Neural progenitor cell (in vitro differentiated cells): ENCODE measurements around the gene CD300A. TPM values are rescaled to one million over a fixed set of nuclear protein-coding genes. Genes with fewer than 3 reads are reported as not detected.

Source experiments
- DNase-seq: peaks from one replicate; pipeline ENCODE4 v3.0.0-alpha.2; 2016; ENCODE audit warnings: low spot score
- H2AFZ ChIP-seq: fragments of 200-600 bp; sonication (generic); replicated peaks from 2 replicates; pipeline ENCODE4 v1.6.1; 2016; ENCODE audit warnings: antibody characterized with exemption
- H3F3A ChIP-seq: fragments of 200-600 bp; sonication (generic); 2 replicates; pipeline ENCODE4 v1.6.1; 2016; ENCODE audit warnings: antibody characterized with exemption, low read depth
- H3K27ac ChIP-seq: fragments of 200-600 bp; sonication (generic); 2 replicates; pipeline ENCODE4 v1.5.1; 2016; ENCODE audit warnings: mild to moderate bottlenecking
- H3K27me3 ChIP-seq: fragments of 200-600 bp; sonication (generic); 2 replicates; pipeline ENCODE4 v1.6.1; 2016; ENCODE audit warnings: mild to moderate bottlenecking, moderate library complexity
- H3K36me3 ChIP-seq: fragments of 200-600 bp; sonication (generic); 2 replicates; pipeline ENCODE4 v1.5.1; 2016
- H3K4me1 ChIP-seq: fragments of 200-600 bp; sonication (generic); 2 replicates; pipeline ENCODE4 v1.6.1; 2016; ENCODE audit warnings: mixed run types
- H3K4me2 ChIP-seq: fragments of 200-600 bp; sonication (generic); 2 replicates; pipeline ENCODE4 v1.6.1; 2016
- H3K4me3 ChIP-seq: fragments of 200-600 bp; sonication (generic); 2 replicates; pipeline ENCODE4 v1.5.1; 2016
- H3K79me2 ChIP-seq: fragments of 200-600 bp; sonication (generic); 2 replicates; pipeline ENCODE4 v1.6.1; 2016; ENCODE audit warnings: low read depth
- H3K9ac ChIP-seq: fragments of 200-600 bp; sonication (generic); 2 replicates; pipeline ENCODE4 v1.6.1; 2016
- H3K9me3 ChIP-seq: fragments of 200-600 bp; sonication (generic); 2 replicates; pipeline ENCODE4 v1.5.1; 2016; ENCODE audit warnings: low read depth
- H4K20me1 ChIP-seq: fragments of 200-600 bp; sonication (generic); 2 replicates; pipeline ENCODE4 v1.6.1; 2016; ENCODE audit warnings: low read depth
- H3K27ac Mint-ChIP-seq: 3 replicates; pipeline ENCODE4 v1.8.0; 2021; ENCODE audit warnings: mixed read lengths
- H3K27me3 Mint-ChIP-seq: 2 replicates; pipeline ENCODE4 v1.8.0; 2022; ENCODE audit warnings: low read depth, mild to moderate bottlenecking, inconsistent platforms, moderate library complexity, mixed read lengths; ENCODE audit not compliant: insufficient read depth
- H3K36me3 Mint-ChIP-seq: 3 replicates; pipeline ENCODE4 v1.8.0; 2021; ENCODE audit warnings: mixed read lengths
- H3K4me1 Mint-ChIP-seq: 3 replicates; pipeline ENCODE4 v1.8.0; 2021; ENCODE audit warnings: mixed read lengths
- H3K4me3 Mint-ChIP-seq: 3 replicates; pipeline ENCODE4 v1.8.0; 2021; ENCODE audit warnings: mild to moderate bottlenecking, moderate library complexity, mixed read lengths
- H3K9me3 Mint-ChIP-seq: 3 replicates; pipeline ENCODE4 v1.8.0; 2020; ENCODE audit warnings: mixed read lengths
- CTCF ChIP-seq: fragments of 200-600 bp; sonication (generic); IDR thresholded peaks from 2 replicates; pipeline ENCODE4 v1.5.1; 2017; ENCODE audit warnings: antibody characterized with exemption, mild to moderate bottlenecking
- EZH2 ChIP-seq: fragments of 200-600 bp; sonication (generic); IDR thresholded peaks from 2 replicates; pipeline ENCODE4 v1.6.1; 2017; ENCODE audit warnings: antibody characterized with exemption, mild to moderate bottlenecking, moderate library complexity
- EZH2phosphoT487 ChIP-seq: fragments of 200-600 bp; sonication (generic); IDR thresholded peaks from 2 replicates; pipeline ENCODE4 v1.6.1; 2017; ENCODE audit warnings: antibody characterized with exemption
- total RNA-seq: library from RNA; depleted of rRNA; stranded (reverse); fragments of >200 nt; gene quantifications from 2 replicates; pipeline ENCODE4 v1.2.3, GENCODE V29; 2015; ENCODE audit warnings: low replicate concordance

The CD300A gene
- total RNA-seq, 1 donor from 2014 or later, result not detected

GRCh38 chr17:74478420-74479100, 12.1 kb downstream of the CD300A start:
- Histone ChIP-seq H3K27me3 (no peaks in the 10 kb centered on the region), H3K9me3 (no peaks in the 10 kb centered on the region), H3K9ac (no peak overlapping the region), H3K4me3 (no peak overlapping the region), H3F3A (no peaks in the 10 kb centered on the region), H3K27ac (no peak overlapping the region), H3K4me2 (no peak overlapping the region), H4K20me1 (no peaks in the 10 kb centered on the region), H3K36me3 (no peaks in the 10 kb centered on the region), H3K79me2 (no peaks in the 10 kb centered on the region), H2AFZ (no peak overlapping the region), H3K4me1 (no peaks in the 10 kb centered on the region)
- DNase-seq, result no peak
- Mint-ChIP-seq H3K4me1 (peaks cover 4% of the 10 kb centered on the region), H3K27ac (no peak overlapping the region), H3K36me3 (no peaks in the 10 kb centered on the region), H3K9me3 (peaks cover 9% of the 10 kb centered on the region), H3K27me3 (peaks cover 43% of the 10 kb centered on the region), H3K4me3 (no peak overlapping the region)
- TF ChIP-seq EZH2, result no peak
- no peak for TF ChIP-seq EZH2phosphoT487
- TF ChIP-seq CTCF, result no peak

- no peak overlapping the region for H3K27ac Mint-ChIP-seq
- H3K27me3 Mint-ChIP-seq, result peaks cover 36% of the 10 kb centered on the region
- Histone ChIP-seq H3K4me3 (no peak overlapping the region), H4K20me1 (no peaks in the 10 kb centered on the region), H3K79me2 (no peaks in the 10 kb centered on the region), H3K9me3 (no peaks in the 10 kb centered on the region), H3K27me3 (no peaks in the 10 kb centered on the region), H3K27ac (no peak overlapping the region), H3K36me3 (no peaks in the 10 kb centered on the region), H3K4me2 (no peak overlapping the region), H2AFZ (no peak overlapping the region), H3K9ac (no peak overlapping the region), H3F3A (no peaks in the 10 kb centered on the region), H3K4me1 (no peaks in the 10 kb centered on the region)
- H3K36me3 Mint-ChIP-seq, result no peaks in the 10 kb centered on the region
- no peak for DNase-seq
- no peak overlapping the region for H3K4me3 Mint-ChIP-seq
- TF ChIP-seq CTCF (no peak), EZH2phosphoT487 (no peak), EZH2 (no peak)
- peaks cover 7% of the 10 kb centered on the region for H3K9me3 Mint-ChIP-seq
- no peaks in the 10 kb centered on the region for H3K4me1 Mint-ChIP-seq
Observed at GRCh38 chr17:74480290-74480689, 13.9 kb downstream of the CD300A start.

GRCh38 chr17:74481621-74482020, 15.2 kb downstream of the CD300A start:
- no peak overlapping the region for H2AFZ ChIP-seq
- no peaks in the 10 kb centered on the region for H3K4me1 ChIP-seq
- no peaks in the 10 kb centered on the region for H3K36me3 Mint-ChIP-seq
- no peak for TF ChIP-seq CTCF
- TF ChIP-seq EZH2phosphoT487, result no peak
- no peak for TF ChIP-seq EZH2
- H3K4me1 Mint-ChIP-seq, result no peaks in the 10 kb centered on the region
- H3K4me2 ChIP-seq, result no peak overlapping the region
- H4K20me1 ChIP-seq, result no peaks in the 10 kb centered on the region
- no peaks in the 10 kb centered on the region for H3K9me3 ChIP-seq
- H3K4me3 ChIP-seq, result no peak overlapping the region
- H3K27ac Mint-ChIP-seq, result no peak overlapping the region
- no peaks in the 10 kb centered on the region for H3K79me2 ChIP-seq
- no peaks in the 10 kb centered on the region for H3K9me3 Mint-ChIP-seq
- no peak overlapping the region for H3K9ac ChIP-seq
- H3F3A ChIP-seq, result no peaks in the 10 kb centered on the region
- H3K27me3 ChIP-seq, result no peaks in the 10 kb centered on the region
- no peak overlapping the region for H3K4me3 Mint-ChIP-seq
- DNase-seq, result no peak
- no peaks in the 10 kb centered on the region for H3K36me3 ChIP-seq
- H3K27me3 Mint-ChIP-seq, result peaks cover 28% of the 10 kb centered on the region
- no peak overlapping the region for H3K27ac ChIP-seq
